HEK293 (cell line): Measurements from ENCODE around the gene C2CD3.

Experiments used
- CTCF ChIA-PET: fragments of 350-600 bp; formaldehyde crosslinking; extraction: SDS; loops from one replicate; lab custom pipeline; 2021; ENCODE audit warnings: antibody characterized with exemption; lab: Yijun Ruan, JAX
- POLR2A ChIA-PET: fragments of 300-600 bp; formaldehyde crosslinking; extraction: SDS; loops from one replicate; lab custom pipeline; 2020; ENCODE audit warnings: antibody characterized with exemption, inconsistent platforms; lab: Yijun Ruan, JAX
- H3K27ac ChIP-seq: fragments of 200-500 bp; sonication (Bioruptor generic); 2 replicates; pipeline ENCODE4 v1.5.1; 2014; ENCODE audit warnings: low read depth, low read length, control low read depth, inconsistent platforms; ENCODE audit errors: extremely low read depth
- H3K36me3 ChIP-seq, 2 experiments: fragments of 200-500 bp in 1 of 2; sonication (Bioruptor generic) in 1 of 2; 1 replicate in 1 of 2; 2 replicates in 1 of 2; pipeline ENCODE4 v1.5.1; 2014 to 2017; ENCODE audit warnings: inconsistent platforms in 2 of 2, low read length in 2 of 2; ENCODE audit not compliant: control insufficient read depth in 2 of 2, insufficient read depth in 1 of 2
- H3K4me1 ChIP-seq: fragments of 200-500 bp; sonication (Bioruptor generic); 2 replicates; pipeline ENCODE4 v1.5.1; 2014; ENCODE audit warnings: mild to moderate bottlenecking, low read length, inconsistent platforms; ENCODE audit not compliant: control insufficient read depth, insufficient read depth
- H3K4me3 ChIP-seq: 2 replicates; pipeline ENCODE4 v1.5.1; 2011; ENCODE audit warnings: low read depth, mild to moderate bottlenecking, control low read depth, low read length, moderate library complexity
- H3K9me3 ChIP-seq: fragments of 200-500 bp; sonication (Bioruptor generic); 2 replicates; pipeline ENCODE4 v1.5.1; 2014; ENCODE audit warnings: low read depth, low read length, inconsistent platforms; ENCODE audit not compliant: control insufficient read depth, insufficient read depth
- GLIS2 ChIP-seq: fragments of 450-650 bp; formaldehyde crosslinking; IDR thresholded peaks from 2 replicates; pipeline ENCODE4 v1.5.1; 2016; ENCODE audit warnings: missing biosample characterization, missing genetic modification characterization
- KLF17 ChIP-seq: fragments of 450-650 bp; formaldehyde crosslinking; IDR thresholded peaks from 2 replicates; pipeline ENCODE4 v1.5.1; 2016; ENCODE audit warnings: missing biosample characterization, missing genetic modification characterization
- MYNN ChIP-seq: fragments of 450-650 bp; formaldehyde crosslinking; IDR thresholded peaks from 2 replicates; pipeline ENCODE4 v1.5.1; 2016; ENCODE audit warnings: missing biosample characterization, missing genetic modification characterization, borderline replicate concordance
- PRDM1 ChIP-seq: fragments of 450-650 bp; formaldehyde crosslinking; IDR thresholded peaks from 2 replicates; pipeline ENCODE4; 2016; ENCODE audit warnings: missing biosample characterization, missing genetic modification characterization
- RBAK ChIP-seq: fragments of 450-650 bp; formaldehyde crosslinking; IDR thresholded peaks from 2 replicates; pipeline ENCODE4 v1.5.1; 2016; ENCODE audit warnings: missing biosample characterization, missing genetic modification characterization
- ZNF10 ChIP-seq: fragments of 450-650 bp; formaldehyde crosslinking; IDR thresholded peaks from 2 replicates; pipeline ENCODE4 v1.5.1; 2017; ENCODE audit warnings: missing biosample characterization, missing genetic modification characterization
- ZNF114 ChIP-seq: fragments of 450-650 bp; formaldehyde crosslinking; IDR thresholded peaks from 2 replicates; pipeline ENCODE4 v1.5.0; 2017; ENCODE audit warnings: missing biosample characterization, missing genetic modification characterization
- ZNF174 ChIP-seq: fragments of 450-650 bp; formaldehyde crosslinking; IDR thresholded peaks from 2 replicates; pipeline ENCODE4 v1.5.0; 2017; ENCODE audit warnings: missing biosample characterization, mild to moderate bottlenecking, missing genetic modification characterization
- ZNF354C ChIP-seq: fragments of 450-650 bp; formaldehyde crosslinking; IDR thresholded peaks from 2 replicates; pipeline ENCODE4 v1.5.1; 2016; ENCODE audit warnings: missing biosample characterization, missing genetic modification characterization, low read depth, borderline replicate concordance
- ZNF398 ChIP-seq: fragments of 450-650 bp; formaldehyde crosslinking; IDR thresholded peaks from 2 replicates; pipeline ENCODE4 v1.5.1; 2017; ENCODE audit warnings: missing biosample characterization, missing genetic modification characterization
- ZNF416 ChIP-seq: fragments of 450-650 bp; formaldehyde crosslinking; IDR thresholded peaks from 2 replicates; pipeline ENCODE4 v1.5.1; 2016; ENCODE audit warnings: missing biosample characterization, missing genetic modification characterization
- ZNF426 ChIP-seq: fragments of 450-650 bp; formaldehyde crosslinking; IDR thresholded peaks from 2 replicates; pipeline ENCODE4 v1.5.1; 2017; ENCODE audit warnings: missing biosample characterization, missing genetic modification characterization, mild to moderate bottlenecking, inconsistent platforms, moderate library complexity
- ZNF521 ChIP-seq: fragments of 450-650 bp; formaldehyde crosslinking; IDR thresholded peaks from 2 replicates; pipeline ENCODE4 v1.5.1; 2017; ENCODE audit warnings: missing biosample characterization, mild to moderate bottlenecking, missing genetic modification characterization
- ZNF629 ChIP-seq: fragments of 450-650 bp; formaldehyde crosslinking; IDR thresholded peaks from 2 replicates; pipeline ENCODE4 v1.5.1; 2017; ENCODE audit warnings: missing biosample characterization, missing genetic modification characterization
- ZNF776 ChIP-seq: fragments of 450-650 bp; formaldehyde crosslinking; IDR thresholded peaks from 2 replicates; pipeline ENCODE4 v1.5.0; 2017; ENCODE audit warnings: missing biosample characterization, missing genetic modification characterization, borderline replicate concordance
- ZNF830 ChIP-seq: fragments of 450-650 bp; IDR thresholded peaks from 2 replicates; pipeline ENCODE4 v1.5.0; 2018; ENCODE audit warnings: missing biosample characterization, missing genetic modification characterization, low read depth, mild to moderate bottlenecking, moderate library complexity
- ZNF837 ChIP-seq: fragments of 450-650 bp; formaldehyde crosslinking; IDR thresholded peaks from 2 replicates; pipeline ENCODE4 v1.5.1; 2016; ENCODE audit warnings: missing biosample characterization, missing genetic modification characterization
- ZNF843 ChIP-seq: fragments of 450-650 bp; formaldehyde crosslinking; IDR thresholded peaks from 2 replicates; pipeline ENCODE4 v1.5.1; 2016; ENCODE audit warnings: missing biosample characterization, missing genetic modification characterization

The C2CD3 gene

GRCh38 chr11:74008373-74009229, 162.2 kb downstream of the C2CD3 start, which contains the start of gene UCP3:
Gene UCP3 (minus strand): TSS chr11:74009085. CDS start chr11:74007042, 2,043 bp downstream.
- H3K36me3 ChIP-seq, result peaks cover 0 to 15% of the 10 kb centered on the region in 2 experiments; a peak in 1 of 3 replicates
- no peaks in the 10 kb centered on the region for H3K4me1 ChIP-seq
- H3K27ac ChIP-seq, result no peak within 1 kb of the TSS
- CTCF ChIA-PET, result interaction anchor here (0.6 kb wide), 1 partner anchor 45 kb away, joined by 3 read pairs; no protein-coding TSS in a partner anchor
- no peak within 1 kb of the TSS for H3K4me3 ChIP-seq
- POLR2A ChIA-PET, result interaction anchor here (1.2 kb wide), 1 partner anchor 46 kb away, joined by 3 read pairs; no protein-coding TSS in a partner anchor
- TF ChIP-seq GLIS2, result no peak
- no peak for TF ChIP-seq ZNF843
- peak; percentile 50; the same call in 1 of the 2 replicates for TF ChIP-seq PRDM1 (tag by site-specific recombination)
- no peaks in the 10 kb centered on the region for H3K9me3 ChIP-seq

GRCh38 chr11:74007691-74008372, 163.0 kb downstream of the C2CD3 start:
- ChIA-PET CTCF (interaction anchor here (0.7 kb wide), 1 partner anchor 20 kb away, joined by 3 read pairs; no protein-coding TSS in a partner anchor), POLR2A (interaction anchor here (1.2 kb wide), 1 partner anchor 47 kb away, joined by 3 read pairs; no protein-coding TSS in a partner anchor)
- Histone ChIP-seq H3K4me3 (no peak overlapping the region), H3K4me1 (no peaks in the 10 kb centered on the region), H3K27ac (no peak overlapping the region), H3K36me3 (peaks cover 0 to 13% of the 10 kb centered on the region in 2 experiments; a peak in 1 of 3 replicates), H3K9me3 (no peaks in the 10 kb centered on the region)
- no peak for TF ChIP-seq ZNF174 (tag by site-specific recombination)
- TF ChIP-seq ZNF521, result no peak
- TF ChIP-seq ZNF398 (tag by site-specific recombination), result no peak
- TF ChIP-seq ZNF426, result no peak
- TF ChIP-seq ZNF354C (tag by site-specific recombination), result no peak

GRCh38 chr11:74006743-74007304, 164.0 kb downstream of the C2CD3 start:
- CTCF ChIA-PET, result interaction anchor here (0.7 kb wide), 1 partner anchor 21 kb away, joined by 3 read pairs; no protein-coding TSS in a partner anchor
- no peaks in the 10 kb centered on the region for H3K9me3 ChIP-seq

More at GRCh38 chr11:74006743-74007304, 164.0 kb downstream of the C2CD3 start:
- Histone ChIP-seq H3K4me3 (no peak overlapping the region), H3K36me3 (peaks cover 0 to 13% of the 10 kb centered on the region in 2 experiments; a peak in 1 of 3 replicates), H3K4me1 (no peaks in the 10 kb centered on the region), H3K27ac (no peak overlapping the region)
- TF ChIP-seq ZNF10 (tag by site-specific recombination) (no peak), MYNN (tag by site-specific recombination) (no peak), ZNF629 (tag by site-specific recombination) (no peak), ZNF416 (tag by site-specific recombination) (no peak), ZNF830 (tag by site-specific recombination) (no peak), ZNF837 (no peak), RBAK (no peak), ZNF776 (tag by site-specific recombination) (no peak), KLF17 (tag by site-specific recombination) (no peak), ZNF114 (tag by site-specific recombination) (no peak)
- POLR2A ChIA-PET, result no interaction called here
